ENCODE data around the gene MYL9.

- no peak for TF ChIP-seq POLR2AphosphoS5 (IDR thresholded peaks at IDR 0.05; ENCODE audit: borderline replicate concordance, low read depth, low read length)
- TF ChIP-seq EZH2 (IDR thresholded peaks at IDR 0.05) = no peak
- no peak for TF ChIP-seq FOXP2 (optimal IDR thresholded peaks at IDR 0.05; ENCODE audit: control extremely low read depth, extremely low read length, insufficient read depth)
These were observed 12.4 kb upstream of the MYL9 start for GRCh38 chr20:36528875-36529417.
